NCI-H2171 (cell line): ENCODE measurements around the gene AGK.

Experiments used
- DNase-seq: peaks from one replicate; lab custom pipeline; 2025; lab: John Stamatoyannopoulos, UW

Gene AGK, protein sequence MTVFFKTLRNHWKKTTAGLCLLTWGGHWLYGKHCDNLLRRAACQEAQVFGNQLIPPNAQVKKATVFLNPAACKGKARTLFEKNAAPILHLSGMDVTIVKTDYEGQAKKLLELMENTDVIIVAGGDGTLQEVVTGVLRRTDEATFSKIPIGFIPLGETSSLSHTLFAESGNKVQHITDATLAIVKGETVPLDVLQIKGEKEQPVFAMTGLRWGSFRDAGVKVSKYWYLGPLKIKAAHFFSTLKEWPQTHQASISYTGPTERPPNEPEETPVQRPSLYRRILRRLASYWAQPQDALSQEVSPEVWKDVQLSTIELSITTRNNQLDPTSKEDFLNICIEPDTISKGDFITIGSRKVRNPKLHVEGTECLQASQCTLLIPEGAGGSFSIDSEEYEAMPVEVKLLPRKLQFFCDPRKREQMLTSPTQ

DNA sequence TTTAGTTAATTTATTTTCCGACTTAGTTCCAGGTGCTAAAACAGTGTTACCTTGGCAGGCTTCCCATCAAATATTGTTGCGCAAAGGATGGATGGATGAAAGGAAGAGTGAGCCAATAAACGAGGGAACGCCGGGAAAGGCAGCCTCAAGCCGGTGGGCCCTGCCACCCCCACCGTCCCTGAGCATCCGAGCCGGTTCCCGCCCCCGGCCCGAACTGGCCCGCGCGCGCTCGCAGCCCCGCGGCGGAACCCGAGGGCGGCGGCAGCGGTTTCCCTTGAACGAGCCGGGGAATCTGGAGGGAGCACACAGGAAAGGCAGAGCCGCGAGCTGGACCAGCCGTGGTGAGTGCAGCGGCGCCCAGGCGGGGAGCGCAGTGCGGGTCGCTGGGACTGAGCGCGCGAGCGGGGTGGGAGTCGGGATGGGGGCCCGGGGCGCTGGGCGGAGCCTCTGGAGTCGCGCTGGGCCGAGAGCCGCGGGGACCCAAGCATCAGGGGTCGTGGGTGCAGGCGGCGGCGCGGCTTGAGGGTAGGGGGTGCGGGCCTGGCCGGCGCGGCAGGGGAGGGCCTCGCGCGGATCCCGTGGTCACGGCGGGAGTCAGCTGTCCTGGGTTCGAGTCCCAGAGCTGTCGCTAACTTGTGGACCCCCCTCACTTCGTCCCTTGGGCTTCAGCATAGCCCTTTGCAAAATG, at the start of gene AGK:
TSS of gene AGK (plus strand) at position 317 of the 688 bp plus-strand sequence. CDS start 4,057 bp downstream, outside the sequence.
- peak; percentile 83 for DNase-seq

DNA sequence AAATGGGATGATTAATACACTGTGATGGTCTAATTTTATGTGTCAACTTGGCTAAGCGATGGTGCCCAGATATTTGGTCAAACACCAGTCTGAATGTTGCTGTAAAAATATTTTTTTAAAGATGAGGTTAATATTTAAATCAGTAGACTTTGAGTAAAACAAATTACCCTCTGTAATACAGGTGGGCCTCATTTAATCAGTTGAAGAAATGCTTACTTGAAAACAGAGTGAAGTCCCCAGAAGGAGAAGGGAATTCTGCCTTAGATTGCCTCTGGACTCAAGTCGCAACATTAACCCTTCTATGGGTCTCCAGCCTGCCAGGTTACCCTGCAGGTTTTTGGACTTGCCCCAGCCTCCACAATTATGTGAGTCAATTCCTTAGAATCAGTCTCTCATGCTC, 49.8 kb upstream of the AGK start:
- no peak for DNase-seq

DNA sequence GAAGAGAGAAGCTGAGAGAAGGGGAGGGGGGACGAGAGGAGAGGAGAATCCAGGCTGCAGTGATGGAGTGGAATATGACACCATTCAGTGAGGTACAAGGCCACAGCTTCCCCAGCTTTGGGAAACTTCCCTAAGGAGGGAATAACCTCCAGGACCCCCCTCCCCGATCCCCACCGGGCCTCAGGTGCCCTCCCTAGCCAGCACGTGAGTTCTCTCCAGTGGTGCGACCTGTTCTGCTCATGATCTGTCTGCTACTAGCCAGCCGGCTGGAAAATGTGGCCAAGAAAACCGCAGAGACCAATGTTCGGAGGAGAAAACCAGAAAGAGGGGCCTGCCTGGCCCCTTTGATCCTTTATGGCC, 39.9 kb upstream of the AGK start:
- DNase-seq, result no peak

DNA sequence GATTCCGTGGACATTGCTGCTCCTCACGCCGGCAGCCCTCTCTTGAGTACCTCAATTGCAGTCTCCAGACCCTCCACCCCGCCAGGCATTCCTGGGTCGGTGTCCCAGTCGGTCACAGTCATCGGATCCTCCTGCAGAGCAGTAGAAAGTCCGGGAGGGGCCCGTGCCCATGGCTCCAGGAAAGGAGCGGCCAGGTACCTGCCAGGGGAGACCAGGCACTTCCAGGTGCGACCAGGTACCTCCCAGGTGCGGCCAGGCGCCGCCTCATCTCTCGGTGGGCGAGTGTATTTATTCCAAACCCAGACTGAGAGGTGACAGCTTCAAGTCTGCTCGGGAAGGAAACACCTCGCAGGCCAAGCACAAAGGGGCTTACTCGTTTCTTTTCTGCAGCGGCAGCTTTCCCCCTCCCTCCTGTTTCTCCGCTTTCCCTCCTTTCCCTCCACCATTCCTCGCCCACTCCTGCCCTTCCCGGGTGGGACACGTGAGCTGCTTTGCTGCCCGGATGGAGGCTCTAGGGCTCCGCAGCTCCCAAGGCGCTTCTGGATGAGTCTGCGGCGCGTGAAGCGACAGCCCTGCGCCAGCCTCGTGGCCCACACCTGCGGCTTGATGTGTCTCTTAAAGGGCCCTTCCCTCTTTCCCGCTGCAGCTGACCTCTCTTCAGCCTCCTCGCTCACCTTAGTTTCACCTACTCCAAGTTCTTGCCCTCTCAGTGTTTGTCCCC, 39.4 kb upstream of the AGK start:
- no peak for DNase-seq

DNA sequence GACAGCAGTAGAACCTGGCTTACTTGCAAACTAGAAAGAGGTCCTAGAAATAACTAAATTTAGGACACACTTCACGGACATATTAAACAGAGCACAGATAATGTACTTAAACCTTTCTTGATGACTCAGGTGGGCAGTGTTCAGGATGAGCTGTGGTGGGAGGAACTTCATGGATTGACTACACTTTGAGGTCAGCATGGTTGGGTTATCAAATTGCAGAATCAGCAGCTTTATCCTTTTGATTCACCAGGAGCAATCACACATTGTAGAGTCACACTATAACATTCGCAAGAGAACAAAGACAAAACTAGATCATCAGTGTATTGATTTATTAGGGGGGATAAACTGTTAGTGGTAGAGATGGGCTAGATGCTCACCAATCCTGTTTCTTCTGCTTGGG, 38.6 kb upstream of the AGK start:
- no peak for DNase-seq

DNA sequence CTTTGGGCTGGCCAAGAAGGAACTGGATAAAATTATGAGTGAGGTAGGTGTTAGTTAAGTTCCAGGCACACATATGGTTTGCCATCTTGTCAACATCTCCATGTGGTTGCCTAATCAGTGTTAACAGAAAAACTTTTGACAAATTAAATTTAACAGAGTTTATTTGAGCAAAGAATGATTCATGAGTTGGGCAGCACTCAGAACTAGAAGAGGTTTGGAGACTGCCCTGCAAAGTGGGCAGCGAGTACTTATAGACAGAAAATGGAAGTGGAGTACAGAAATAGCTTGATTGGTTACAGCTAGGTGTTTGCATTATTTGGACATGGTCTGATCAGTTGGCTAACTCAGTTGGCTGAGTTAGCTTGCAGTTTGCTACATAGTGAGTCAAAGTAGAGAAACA, 37.5 kb upstream of the AGK start:
- DNase-seq, result no peak

DNA sequence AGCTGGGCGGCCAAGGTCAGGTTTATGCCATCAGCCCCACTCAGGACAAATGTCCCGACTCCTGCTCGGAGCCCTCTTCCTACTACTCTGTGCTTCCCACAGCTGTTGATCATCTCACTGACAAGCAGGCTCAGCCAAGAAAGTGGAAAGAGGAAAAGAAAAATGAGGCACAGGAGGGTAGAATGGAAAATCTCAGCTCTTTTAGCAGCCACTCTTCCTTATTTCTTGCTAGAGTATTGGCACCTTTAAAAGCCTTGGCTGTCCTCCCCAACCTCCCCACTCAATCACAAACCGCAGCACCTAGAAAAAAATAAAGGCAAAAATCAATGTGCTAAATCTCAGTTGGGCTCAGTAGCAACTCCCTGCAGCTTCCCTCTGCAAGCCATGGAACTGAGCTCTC, 35.3 kb upstream of the AGK start:
- DNase-seq, result no peak

DNA sequence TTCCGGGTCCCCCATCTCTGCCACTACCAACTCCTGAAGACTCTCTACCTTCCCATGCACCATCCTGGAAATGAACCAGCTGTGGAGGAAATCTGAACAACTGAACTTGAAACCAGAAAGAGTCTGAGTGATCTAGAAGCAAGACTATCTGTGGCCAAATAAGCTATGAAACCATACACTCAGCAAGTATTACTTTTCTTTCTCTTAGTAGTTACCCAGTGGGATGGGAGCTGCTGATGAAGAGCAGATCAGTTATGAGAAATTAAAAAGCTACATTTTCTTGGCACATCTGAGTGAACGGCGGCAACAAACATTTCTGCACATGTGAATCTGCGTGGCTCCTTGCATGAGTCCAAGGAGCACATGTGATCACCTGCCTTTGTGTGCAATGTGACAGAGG, 31.6 kb upstream of the AGK start:
- no peak for DNase-seq

DNA sequence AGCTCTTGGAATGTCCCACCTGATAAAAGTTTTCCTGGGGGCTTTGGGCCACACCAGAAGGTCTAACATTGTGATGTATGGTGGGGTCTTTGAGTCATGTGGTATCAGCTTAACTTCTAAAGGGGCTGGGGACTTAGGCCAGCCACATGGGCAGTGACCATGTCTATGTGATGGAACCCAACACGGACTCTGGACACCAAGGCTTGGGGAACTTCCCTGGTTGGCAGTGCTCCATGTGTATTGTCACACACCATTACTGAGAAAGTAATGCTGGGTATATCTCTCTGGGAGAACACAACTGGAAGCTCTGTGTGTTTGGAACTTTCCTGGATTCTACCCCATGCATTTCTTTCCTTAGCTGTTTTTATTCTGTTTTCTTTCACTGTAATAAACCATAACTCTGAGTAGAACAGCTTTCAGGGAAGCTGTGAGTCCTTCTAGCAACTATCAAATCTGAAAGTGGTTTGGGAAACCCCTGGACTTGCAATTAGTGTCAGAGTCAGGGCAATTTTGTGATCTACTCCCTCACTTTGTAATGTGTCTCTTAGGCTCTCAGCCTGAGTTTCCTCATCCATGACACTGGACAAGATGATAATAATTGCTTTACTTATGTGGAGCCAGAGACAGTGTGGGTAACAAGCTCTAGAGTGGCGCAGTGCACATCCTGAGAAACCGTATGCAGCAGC, 28.4 kb upstream of the AGK start:
- DNase-seq, result no peak

DNA sequence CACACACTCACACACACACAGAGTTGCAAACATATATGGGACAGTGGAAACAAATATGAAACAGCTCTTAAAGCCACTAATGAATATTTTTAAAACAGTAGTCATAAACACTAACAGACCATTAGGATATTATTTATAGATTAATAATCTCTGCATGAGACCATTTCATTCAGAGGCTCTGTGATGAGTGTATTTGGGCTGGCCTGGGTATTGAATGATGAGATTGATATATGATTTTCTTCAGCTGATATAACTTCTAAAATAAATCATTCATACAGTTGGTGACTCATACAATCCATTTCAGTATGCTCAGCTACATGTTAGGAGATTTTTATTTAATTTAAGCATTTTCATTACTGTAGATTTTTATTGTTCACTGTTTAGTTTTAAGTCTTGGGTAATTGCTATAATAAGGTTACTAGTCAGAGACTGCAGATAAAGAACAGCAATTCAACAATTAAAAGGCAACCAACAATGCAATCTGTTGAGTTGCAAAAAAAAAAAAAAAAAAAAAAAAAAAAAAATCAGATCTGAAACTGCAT, 25.2 kb upstream of the AGK start:
- no peak for DNase-seq

DNA sequence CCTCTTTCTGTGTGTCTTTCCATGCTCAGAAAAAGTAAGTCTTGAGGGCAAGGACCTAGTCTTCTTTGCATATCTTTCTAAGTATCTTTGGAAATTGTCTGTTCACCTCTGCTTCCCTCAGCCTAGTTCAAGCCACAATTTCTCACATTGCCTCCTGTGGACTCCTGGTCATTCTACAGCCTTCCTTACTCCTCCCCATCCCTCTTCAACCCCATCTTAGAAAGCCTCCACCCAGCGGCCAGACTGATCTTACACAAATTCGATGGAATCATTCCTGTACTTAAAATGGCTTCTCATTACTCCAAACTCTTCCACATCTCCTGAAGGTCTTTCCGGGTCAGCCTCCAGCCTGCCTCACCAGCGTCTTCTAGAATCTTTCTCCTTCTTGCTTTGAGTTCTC, 24.1 kb upstream of the AGK start:
- no peak for DNase-seq

DNA sequence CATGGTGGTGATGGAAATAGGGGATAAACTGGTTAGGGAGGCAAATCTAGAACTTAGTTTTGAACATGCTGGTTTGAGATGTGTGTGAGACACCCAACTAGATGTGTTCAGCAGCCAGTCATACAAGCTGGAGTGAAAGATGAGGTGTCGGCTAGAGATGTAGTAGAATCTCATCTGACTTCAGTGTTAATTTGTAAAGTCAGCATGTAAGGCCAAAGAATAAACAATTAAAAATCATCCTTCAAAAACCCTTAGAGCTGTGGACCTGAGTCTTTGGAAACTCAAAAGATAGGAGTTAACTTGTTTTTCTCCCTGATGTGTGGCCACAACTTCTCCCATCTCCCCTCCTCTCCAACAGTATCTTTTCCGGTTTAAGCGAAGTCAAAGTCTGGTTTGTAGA, 22.8 kb upstream of the AGK start:
- DNase-seq, result no peak

DNA sequence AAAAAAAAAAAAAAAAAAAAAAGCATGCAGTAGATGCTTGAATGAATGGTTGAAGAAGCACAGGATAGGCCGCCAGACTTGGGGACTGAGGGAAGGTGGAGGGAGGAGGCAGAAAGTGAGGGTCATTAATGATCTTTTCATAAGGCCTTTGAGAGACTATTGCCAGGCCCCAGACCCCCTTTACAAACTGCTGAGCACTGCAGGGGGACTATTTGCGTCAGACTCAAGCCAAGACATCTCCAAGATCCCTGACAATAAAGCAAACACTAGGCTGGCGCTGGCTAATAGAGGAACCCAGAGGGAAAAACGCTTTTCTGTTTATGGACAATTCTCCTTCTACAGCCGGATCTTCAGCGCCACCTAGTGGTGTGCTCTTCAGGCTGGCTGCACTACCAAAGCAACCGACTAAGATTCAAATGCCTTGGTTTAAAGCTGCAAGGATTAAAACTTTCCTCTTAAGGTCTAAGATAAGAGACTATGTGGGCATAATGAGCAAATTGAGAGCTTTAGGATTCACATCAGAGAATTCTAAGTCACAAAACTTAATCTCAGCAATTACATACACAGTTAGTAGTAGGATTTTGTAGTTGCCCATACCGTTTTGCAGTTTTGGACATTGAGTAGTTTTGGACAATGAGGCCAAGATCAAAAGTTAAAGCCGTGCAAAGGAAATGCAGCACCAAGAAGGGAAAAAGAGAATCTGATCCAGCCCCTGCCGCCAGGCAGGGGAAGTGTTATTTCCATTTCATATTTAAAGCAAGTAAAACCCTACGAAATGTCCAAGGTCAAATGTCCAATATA, 17.9 kb upstream of the AGK start:
- peak; percentile 85 for DNase-seq

DNA sequence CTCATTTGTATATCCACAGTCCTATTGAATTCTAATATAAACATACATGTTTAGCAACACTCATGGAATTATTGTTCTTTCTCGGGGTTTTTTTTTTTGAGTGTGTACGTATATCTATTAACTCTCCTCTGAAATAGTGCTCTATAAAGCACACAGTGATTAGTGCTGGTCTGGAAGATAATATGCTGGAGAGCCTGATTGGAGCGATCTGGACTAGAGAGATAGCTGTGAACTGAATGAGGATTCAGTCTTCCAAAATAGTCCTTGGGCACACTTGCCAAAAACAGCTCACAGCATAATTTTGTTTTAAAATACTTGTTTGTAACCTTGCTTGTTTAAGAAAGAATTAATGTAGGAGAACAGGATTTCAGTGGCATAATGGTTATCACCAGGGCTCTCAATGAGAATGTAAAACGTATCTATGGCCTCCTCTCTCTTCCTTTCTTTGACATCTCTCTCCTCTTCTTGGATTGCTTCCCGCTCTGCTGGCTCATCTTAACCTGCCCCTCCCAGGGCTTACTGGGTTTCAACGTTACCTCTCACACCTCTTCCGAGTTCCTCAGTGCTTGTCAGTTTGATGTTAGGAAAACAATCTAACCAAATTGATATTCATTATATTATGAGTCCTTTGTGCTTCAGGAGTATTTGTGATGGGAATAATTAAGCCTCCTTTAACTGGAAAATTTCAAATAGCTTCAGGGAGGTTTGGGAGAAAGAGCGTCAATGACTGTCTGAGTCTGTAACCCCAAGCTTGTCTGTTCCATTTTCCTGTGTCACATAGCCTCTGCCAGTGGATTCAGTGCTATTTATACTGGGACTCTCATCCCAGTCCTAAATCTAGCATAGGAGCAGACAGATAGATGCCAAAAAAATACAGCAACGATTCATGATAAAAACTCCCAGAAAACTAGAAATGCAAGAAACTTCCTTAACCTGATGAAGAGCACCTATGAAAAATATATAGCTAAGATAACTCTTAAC, 16.2 kb upstream of the AGK start:
- DNase-seq, result no peak

DNA sequence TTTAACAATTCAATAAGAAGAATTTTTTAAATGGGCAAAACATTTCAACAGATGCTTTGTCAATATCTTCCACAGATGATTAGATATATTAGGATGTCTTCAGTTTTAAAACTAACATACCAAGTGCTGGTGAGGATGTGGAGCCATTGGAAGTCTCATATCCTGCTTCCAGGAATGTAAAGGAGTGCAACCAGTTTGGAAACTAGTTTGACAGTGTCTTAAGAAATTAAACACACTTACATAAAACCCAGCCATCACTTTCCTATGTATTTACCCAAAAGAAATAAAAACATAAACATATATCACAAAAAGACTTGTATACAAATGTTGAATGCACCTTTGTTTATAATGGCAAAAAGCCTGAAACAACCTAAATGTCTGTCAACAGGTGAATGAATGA, 13.3 kb upstream of the AGK start:
- DNase-seq, result no peak

DNA sequence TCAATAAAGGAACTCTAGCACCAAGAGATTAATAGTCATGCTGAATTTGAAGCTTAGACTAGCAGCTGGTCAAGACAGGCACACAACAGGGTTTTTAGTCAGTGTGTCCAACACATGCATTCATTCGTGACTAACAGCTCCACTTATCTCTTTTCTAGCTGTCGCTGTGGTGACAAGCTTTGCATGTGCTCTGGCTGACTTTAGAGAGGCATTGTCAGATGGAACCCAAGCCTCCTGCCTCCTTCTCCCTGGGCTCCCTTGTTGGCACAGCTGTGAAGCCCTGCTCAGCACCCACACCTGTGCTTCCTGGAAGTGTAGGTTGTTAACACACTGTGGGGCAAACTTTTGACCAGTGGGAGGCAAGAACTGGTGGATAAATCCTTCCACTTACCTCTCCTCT, 9.8 kb upstream of the AGK start:
- DNase-seq, result no peak

DNA sequence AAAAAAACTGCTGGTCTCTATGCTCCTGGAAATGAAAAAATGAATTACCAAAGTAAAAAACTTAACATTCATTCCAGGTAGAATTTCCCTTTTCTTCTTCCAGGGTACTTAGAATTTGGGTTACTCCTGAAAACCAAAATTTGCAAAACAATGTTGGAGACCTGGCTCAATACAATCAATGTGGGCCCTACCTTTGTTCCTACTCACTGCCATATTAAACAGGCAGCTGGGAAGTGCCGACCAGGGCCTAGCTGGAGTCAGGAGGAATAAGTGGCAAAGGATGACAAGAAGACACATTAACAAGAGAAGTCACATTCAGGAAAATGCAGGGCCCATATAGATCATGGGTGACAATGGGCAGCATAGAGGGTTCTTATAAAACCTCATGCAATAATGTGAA, 6.4 kb upstream of the AGK start:
- DNase-seq, result no peak

DNA sequence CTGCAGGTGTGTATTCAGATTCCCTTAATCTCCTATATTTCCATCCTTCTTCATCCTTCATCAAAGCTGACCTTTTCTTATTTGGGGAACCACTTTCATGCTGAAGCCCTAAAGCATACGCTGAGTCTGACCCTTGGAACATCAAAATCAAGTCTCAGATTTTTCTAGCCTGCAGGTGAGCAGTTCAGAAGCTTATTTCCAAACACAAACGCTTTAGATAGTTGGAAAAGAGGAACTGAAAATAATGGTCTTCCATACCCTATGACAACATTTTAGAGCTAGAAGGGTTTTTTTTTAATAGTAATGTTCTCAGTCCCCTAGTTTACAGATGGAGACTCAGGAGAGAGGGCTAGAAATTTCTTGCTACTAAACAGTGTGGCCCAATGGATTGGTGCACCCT, 1.6 kb upstream of the AGK start:
- DNase-seq, result no peak

DNA sequence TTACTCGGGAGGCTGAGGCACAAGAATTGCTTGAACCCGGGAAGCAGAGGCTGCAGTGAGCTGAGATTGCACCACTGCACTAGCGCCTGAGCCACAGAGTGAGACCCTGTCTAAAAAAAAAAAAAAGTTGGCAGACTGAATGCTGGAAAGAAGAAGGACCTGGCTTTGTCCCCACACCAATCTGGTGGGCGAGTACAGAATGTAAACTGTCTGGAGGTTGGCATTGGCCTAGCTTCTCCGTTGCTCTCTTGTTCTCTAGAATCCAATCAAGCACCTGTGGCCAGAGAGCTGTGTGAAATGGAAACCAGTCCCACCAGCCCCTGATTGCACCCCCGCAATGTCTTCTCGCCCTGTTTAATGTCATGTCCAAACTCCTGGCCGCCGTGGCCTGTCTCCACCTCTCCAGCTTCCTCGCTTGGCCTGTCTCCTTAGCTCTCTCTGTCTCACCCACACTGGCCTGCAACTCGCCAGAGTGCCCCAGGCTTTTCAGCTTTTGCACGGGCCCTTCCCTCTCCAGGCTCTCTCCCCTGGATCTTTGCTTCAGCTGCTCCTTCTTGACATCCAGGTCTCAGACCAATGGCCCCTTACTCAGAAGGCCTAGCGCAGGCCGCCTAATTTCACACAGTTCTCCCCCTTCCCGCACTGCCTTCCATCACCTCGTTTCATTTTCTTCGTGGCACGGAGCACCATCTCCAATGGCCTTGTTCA, 670 bp upstream of the AGK start:
- no peak for DNase-seq

DNA sequence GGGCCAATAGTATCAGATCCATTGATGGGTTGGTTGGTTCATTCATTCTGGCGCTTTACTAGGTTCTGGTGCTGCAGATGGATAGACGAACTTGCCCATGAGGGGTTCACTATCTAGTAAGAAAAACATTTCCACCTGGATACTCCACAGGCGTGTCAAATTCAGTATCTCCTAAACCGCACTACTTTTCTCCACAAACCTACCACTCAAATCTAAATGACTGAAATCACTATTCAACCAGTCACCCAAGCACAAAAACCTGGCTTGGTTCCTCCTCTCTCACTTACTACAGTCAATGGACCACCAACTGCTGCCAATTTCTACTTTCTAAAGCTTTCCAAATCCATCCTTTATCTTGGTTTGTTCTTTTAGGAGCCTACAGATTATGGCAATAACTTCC, 572 bp downstream of the AGK start:
- DNase-seq, result no peak
